ENCODE results near the gene FAM180B.
A peak's percentile ranks its signal among the peaks of the same experiment; 100 is the strongest.
"Not testable (repeated sequence)": the region's sequence is repeated elsewhere in the genome, so short reads cannot be mapped to it uniquely, and the experiment has no call there.

FAM180B gene

DNA sequence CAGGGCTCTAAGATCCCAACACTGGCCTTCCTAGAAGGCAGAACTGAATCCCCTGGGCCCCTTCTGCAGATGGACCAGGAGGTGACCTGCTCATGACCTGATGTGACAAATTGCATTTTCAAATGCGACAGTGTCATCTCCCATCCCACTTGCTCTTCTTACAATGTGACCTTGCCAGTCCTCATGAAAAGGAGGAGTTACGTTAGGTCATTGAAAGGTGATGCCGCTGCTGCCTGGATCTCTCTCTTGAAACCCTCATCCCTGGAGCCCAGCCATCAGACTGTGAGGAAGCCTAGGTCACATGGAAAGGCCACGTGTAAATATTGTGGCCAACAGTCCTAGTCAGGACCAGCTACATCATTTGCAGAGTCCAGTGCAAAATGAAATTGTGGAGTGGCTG, 13.4 kb downstream of the FAM180B start:
- no peak for DNase-seq

DNA sequence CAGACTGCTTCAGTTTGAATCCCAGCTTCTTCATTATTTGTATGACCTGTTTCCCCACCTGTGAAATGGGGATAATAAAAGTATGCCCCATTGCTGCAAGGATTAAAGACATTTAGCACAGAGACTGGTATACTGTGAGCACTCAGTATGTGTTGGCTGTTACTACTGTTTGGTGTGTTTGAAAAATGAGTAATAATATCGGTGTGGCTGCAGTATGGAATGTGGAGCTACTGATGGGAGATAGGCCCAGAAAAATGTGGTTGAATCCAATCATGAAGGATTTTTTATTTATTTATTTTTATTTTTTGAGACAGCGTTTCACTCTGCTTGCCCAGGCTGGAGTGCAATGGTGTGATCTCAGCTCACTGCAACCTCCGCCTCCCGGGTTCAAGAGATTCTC, 16.8 kb downstream of the FAM180B start:
- no peak for DNase-seq

DNA sequence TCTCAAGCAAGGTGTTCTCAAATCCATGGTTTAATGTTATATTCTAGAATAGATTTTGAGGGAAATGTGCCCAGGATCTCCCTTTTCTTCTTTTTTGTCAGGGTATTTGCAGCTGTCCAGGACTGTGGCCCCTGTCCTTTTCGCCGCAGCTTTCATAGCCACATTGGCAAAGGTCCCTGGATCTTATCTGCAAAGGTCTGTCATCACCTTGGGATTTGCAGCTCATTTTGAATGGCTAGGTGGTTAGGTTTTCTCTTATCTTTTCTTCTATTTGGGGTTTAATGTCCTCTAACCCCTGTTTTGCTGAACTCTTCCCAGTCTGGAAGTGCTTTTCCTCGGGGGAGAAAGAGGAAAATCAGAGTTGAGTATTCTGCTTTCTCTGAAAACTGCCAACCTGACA, 19.4 kb downstream of the FAM180B start:
- no peak for DNase-seq

DNA sequence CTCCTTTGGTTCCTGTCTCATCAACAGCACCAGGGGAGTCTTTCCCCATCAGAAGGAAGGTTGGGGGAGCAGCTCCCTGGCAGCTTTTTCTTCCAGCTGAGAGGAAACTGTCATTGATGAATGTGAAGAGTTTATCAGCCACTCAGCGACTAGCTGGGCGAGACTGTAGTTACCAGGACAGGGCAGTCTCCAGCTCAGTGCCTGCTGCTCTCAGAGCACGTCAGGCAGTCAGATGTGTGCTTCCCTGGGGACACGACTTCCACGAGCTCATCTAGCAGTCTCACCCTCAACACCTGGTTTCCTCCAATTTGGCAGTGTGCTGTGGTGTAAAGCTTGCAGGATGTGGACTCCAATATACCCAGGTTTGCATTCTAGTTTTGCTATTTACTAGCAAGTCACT, 20.3 kb downstream of the FAM180B start:
- DNase-seq: no peak

DNA sequence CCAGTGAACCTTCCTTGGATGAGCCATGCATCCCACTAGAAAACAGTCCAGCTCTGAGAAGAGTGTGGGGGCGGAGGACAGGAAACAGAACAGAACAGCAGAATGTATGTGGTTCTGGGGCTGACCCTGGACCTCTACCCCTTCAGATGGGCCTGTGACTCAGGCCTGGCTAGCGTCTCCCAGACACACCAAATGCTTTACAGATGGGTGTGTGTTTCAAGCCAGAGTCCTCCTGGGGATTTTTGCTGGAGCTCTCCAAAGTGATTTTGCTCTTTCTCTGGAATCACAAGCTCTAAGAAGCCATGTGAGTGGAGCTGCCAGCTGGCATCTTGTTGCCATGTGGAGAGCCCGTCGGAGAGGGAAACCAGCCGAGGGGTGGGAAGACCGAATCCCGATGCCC, 20.9 kb downstream of the FAM180B start:
- DNase-seq: peak; percentile 61

DNA sequence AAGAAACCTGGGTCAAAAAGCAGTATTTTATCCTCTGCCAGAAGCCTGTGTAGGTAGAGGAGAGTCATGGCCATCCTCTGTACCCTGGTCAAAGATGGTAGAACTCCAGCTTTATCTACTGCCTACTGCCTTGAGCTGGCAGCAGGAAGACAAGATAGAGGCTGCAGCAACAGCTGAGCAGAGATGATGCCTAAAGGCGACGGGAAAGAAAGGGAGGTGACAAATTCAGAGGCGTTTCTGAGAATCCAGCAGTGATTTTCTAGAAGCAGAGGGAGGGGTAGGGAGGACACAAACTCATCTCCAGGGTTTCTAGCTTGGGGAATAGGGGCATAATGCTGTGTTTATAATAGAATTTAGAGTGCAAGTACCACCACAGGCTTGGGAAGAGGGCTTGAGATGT, 23.2 kb downstream of the FAM180B start:
- DNase-seq: no peak

DNA sequence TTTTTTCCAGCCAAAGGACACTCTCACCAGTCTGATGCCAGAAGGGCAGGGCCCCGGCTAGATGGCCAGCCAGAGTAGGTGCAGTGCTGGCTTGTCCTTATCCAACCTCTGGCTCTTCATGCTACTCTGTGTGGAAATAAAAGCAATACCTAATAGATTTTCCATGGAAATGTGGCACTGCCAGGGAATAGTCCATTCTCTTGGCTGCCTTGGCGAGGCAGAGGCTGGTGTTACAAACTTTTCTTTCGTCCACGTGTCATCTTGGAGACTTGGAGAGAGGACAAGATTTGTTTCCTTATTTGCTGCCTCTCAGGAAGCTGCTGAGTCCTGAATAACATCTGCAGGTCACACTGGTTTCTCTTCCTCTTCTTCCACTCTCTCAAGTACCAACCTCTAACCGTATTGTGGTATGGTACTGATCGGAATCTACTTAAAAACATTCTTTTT, 24.9 kb downstream of the FAM180B start:
- no peak for DNase-seq

DNA sequence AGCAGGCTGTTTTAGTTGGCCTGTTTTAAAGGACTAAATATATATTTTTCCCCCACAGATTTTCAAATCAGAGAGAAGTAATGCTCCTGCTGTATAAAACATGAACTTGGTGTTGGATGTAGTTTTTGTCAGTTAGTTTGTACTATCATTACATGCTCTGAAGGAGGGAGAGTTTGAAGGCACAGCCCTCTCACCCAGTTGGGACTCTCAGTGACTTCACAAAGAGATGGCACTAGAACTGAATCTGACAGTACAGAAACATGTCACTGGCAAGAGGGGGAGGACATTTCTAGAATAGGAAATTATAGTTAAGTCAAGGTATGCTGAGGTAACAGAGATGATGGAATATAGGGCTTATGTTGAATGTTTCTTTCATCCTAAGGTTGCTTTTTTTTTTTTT, 28.8 kb downstream of the FAM180B start:
- DNase-seq: no peak

DNA sequence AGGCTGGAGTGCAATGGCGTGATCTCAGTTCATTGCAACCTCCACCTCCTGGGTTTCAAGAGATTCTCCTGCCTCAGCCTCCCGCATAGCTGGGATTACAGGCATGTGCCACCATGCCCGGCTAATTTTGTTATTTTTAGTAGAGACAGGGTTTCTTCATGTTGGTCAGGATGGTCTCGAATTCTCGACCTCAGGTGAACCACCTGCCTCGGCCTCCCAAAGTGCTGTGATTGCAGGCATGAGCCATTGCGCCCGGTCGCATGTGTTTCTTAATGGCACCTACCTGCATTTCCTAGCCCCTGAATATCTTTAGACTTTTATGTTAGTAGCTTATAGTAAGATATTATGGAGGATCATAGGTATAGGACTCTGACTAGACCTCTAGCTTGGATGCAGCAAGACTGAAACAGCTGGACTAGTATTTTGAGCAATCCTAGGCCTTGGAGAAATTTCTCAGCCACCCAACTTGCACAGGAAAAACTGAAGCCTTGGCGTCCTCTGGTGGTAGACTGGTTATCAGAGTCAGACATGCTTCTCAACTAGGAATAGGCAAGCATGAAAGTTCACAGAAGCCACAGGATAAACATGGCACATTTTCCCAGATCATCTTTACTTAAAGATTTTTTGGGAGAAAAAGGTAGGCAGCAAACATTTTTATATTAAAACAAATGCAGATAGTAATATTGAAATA, 30.4 kb downstream of the FAM180B start:
- DNase-seq: peak; percentile 68

DNA sequence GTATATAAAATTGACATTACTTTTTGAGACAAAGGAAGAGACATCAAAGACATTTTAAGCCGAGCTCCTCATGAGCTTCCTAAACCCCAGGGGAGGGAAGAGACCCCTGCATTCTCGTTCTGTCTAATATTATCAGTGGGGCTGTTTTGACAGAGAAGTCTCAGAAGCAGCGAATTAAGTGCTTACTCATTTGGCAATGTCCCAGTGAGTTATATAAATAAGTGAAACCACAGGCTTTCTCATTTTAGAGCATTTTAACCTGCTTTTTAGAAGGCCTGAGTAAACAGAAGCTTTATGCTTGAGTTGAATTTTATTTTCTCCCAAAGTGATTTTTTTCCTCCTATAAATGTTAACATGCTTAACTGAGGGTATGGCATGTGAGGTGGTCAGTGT, 30.9 kb downstream of the FAM180B start:
- DNase-seq: no peak

DNA sequence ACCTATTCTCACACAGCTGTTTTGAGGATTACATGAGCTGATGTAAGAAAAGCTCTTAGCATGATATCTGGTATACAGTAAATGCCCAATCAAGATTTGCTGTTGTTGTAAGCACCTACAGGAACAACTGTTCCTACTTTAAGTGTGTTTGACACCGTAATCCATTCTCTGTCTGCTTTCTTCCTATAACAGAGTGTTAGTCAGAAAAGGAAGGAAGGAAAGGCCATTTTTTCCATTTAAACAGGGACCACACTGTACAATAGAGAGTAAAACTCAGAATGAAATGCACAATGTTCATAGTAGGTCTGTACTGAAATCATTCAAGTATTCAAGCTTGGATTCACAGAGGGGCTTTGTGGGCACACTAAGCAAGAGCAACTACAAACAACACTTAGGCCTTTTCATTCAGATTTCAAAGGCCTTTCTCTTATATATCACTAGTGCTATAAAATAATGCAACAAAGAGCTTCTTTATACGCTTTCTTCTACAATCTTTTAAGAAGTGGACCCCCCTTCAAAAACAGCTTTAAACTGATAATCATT, 34.4 kb downstream of the FAM180B start:
- no peak for DNase-seq

DNA sequence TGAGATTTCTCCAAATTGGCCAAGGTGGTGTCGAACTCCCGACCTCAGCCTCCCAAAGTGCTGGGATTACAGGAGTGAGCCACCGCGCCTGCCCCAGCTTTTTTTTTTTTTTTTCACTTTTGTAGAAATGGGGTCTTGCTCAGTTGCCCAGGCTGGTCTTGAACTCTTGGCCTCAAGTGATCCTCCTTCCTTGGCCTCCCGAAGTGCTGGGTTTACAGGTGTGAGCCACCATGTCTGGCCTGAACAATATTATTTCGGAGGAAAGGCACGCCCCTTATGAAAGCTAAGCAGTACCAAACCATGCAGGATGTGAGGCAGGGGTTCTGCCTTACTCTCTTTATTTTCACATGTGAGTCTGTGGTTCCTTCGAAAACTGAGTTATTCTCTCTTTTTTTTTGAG, 39.8 kb downstream of the FAM180B start:
- no peak for DNase-seq

DNA sequence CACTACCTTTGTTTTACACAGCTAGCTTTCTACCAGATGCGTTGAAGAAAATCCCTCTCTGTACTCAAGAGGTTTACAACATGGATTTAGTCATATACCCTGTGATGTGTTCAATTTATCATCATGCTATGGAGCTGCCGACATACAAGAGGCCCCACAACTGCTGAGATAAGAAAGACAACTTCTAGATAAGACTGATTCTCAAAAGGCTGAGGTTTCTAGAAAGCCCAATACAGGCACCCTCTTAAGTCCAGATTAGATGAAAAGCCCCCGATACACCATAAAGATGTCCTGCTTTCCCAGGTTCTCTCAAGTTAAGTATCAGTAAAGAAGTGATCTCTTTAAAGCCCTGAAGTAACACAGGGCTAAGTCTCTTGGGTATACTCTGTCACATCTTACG, 41.5 kb downstream of the FAM180B start:
- DNase-seq: no peak

DNA sequence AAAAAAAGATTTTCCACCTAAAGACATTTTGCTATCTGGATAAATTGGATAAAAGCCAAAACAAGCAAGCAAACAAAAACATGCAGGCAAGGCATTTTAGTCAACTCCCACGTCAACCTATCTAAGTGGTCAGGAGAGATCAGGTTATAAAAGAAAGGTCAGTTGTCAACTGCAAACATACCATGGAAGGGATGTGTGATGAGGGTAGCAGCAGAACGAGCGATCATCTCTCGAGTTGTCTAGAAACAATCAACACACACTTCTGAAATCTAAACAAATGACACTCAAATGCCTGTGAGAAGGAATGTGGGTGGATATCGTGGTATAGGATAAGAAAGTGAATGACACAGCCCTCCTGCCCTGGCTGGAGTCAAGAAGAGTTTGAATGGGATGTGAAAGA, 45.0 kb downstream of the FAM180B start:
- DNase-seq: no peak

DNA sequence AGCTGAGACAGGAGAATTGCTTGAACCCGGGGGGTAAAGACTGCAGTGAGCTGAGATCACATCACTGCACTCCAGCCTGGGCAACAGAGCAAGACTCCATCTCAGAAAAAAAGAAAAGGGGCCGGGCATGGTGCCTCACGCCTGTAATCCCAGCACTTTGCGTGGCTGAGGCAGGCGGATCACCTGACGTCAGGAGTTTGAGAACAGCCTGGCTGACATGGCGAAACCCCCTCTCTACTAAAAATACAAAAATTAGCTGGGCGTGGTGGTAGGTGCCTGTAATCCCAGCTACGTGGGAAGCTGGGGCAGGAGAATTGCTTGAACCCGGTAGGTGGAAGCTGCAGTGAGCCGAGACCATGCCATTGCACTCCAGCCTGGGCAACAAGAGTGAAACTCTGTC, 49.9 kb downstream of the FAM180B start:
- not testable (repeated sequence) for DNase-seq
